Brain microvascular endothelial cell (primary cell): Measurements from ENCODE around the gene SPNS1.

ENCODE experiments used
- DNase-seq: peaks from one replicate; pipeline ENCODE4 v3.0.0-alpha.2; 2020
- H3K27ac ChIP-seq: fragments of 250-450 bp; sonication (Bioruptor Pico); 2 replicates; pipeline ENCODE4 v1.5.1; 2020; ENCODE audit warnings: mild to moderate bottlenecking, moderate library complexity
- H3K27me3 ChIP-seq: fragments of 250-450 bp; sonication (Bioruptor Pico); replicated peaks from 2 replicates; pipeline ENCODE4 v1.5.1; 2020; ENCODE audit warnings: mild to moderate bottlenecking
- H3K36me3 ChIP-seq: fragments of 250-450 bp; sonication (Bioruptor Pico); replicated peaks from 2 replicates; pipeline ENCODE4 v1.5.1; 2020; ENCODE audit warnings: mild to moderate bottlenecking
- H3K4me3 ChIP-seq: 2 replicates; pipeline ENCODE4 v1.5.1; 2011; ENCODE audit warnings: low read depth, mild to moderate bottlenecking, control low read depth, low read length, moderate library complexity
- CTCF ChIP-seq: IDR thresholded peaks from 2 replicates; pipeline ENCODE4 v1.5.1; 2011; ENCODE audit warnings: low read depth, mild to moderate bottlenecking, moderate library complexity, low read length, control low read depth, inconsistent platforms; ENCODE audit errors: missing control alignments
- in situ Hi-C: cut with HindIII; loops from 2 replicates; pipeline ENCODE4 v1.10.0; 2017; ENCODE audit warnings: low sequenced_read_pairs, low pct_ligation_motif_present

Gene SPNS1

GRCh38 chr16:28987170-28987853, 12.7 kb downstream of the SPNS1 start:
- H3K36me3 ChIP-seq, result peaks cover 44% of the 10 kb centered on the region
- in situ Hi-C loops, result no loop called here

GRCh38 chr16:28989363-28989762, 14.8 kb downstream of the SPNS1 start:
- TF ChIP-seq CTCF, result no peak

More at GRCh38 chr16:28987170-28987853, 12.7 kb downstream of the SPNS1 start:
- Histone ChIP-seq H3K27me3 (no peaks in the 10 kb centered on the region), H3K4me3 (no peak overlapping the region), H3K27ac (no peak overlapping the region)
- no peak for TF ChIP-seq CTCF
- no peak for DNase-seq

GRCh38 chr16:28990375-28991040, 15.9 kb downstream of the SPNS1 start:
- DNase-seq, result no peak
- Histone ChIP-seq H3K27ac (no peak overlapping the region), H3K4me3 (no peak overlapping the region), H3K36me3 (peaks cover 19% of the 10 kb centered on the region), H3K27me3 (no peaks in the 10 kb centered on the region)
- in situ Hi-C loops, result no loop called here
- no peak for TF ChIP-seq CTCF

More at GRCh38 chr16:28989363-28989762, 14.8 kb downstream of the SPNS1 start:
- peaks cover 23% of the 10 kb centered on the region for H3K36me3 ChIP-seq
- H3K27me3 ChIP-seq, result no peaks in the 10 kb centered on the region
- H3K4me3 ChIP-seq, result no peak overlapping the region
- in situ Hi-C loops, result no loop called here
- no peak overlapping the region for H3K27ac ChIP-seq
- no peak for DNase-seq

- in situ Hi-C loops, result no loop called here
- H3K36me3 ChIP-seq, result peaks cover 12% of the 10 kb centered on the region
- no peak for DNase-seq
- no peaks in the 10 kb centered on the region for H3K27me3 ChIP-seq
- H3K4me3 ChIP-seq, result no peak overlapping the region
- no peak overlapping the region for H3K27ac ChIP-seq
- TF ChIP-seq CTCF, result no peak
These were observed 17.1 kb downstream of the SPNS1 start for GRCh38 chr16:28991687-28992086.

- no peak for DNase-seq
- no peaks in the 10 kb centered on the region for H3K27me3 ChIP-seq
- H3K4me3 ChIP-seq, result no peak overlapping the region
- in situ Hi-C loops, result no loop called here
- no peak overlapping the region for H3K27ac ChIP-seq
- TF ChIP-seq CTCF, result no peak
- peaks cover 5% of the 10 kb centered on the region for H3K36me3 ChIP-seq
These were observed 17.9 kb downstream of the SPNS1 start for GRCh38 chr16:28992496-28992895.
